IPS-20b (cell line): ENCODE data around the gene NTNG1.
A peak's percentile ranks its signal among the peaks of the same experiment; 100 is the strongest.

Experiments
- H3K27ac ChIP-seq: one replicate; pipeline ENCODE4 v1.5.1; 2013; ENCODE audit warnings: low read length
- H3K27me3 ChIP-seq: 2 replicates; pipeline ENCODE4 v1.6.1; 2013; ENCODE audit warnings: mild to moderate bottlenecking, low read length, inconsistent platforms; ENCODE audit not compliant: insufficient read depth
- H3K36me3 ChIP-seq: 2 replicates; pipeline ENCODE4 v1.6.1; 2013; ENCODE audit warnings: low read depth, mild to moderate bottlenecking, inconsistent platforms, low read length, moderate library complexity; ENCODE audit not compliant: insufficient read depth
- H3K4me1 ChIP-seq: 2 replicates; pipeline ENCODE4 v1.6.1; 2013; ENCODE audit warnings: mild to moderate bottlenecking, control low read depth, inconsistent platforms, low read length, moderate library complexity; ENCODE audit not compliant: insufficient read depth
- H3K4me3 ChIP-seq: 2 replicates; pipeline ENCODE4 v1.5.1; 2013; ENCODE audit warnings: mild to moderate bottlenecking, low read length, inconsistent platforms
- H3K9ac ChIP-seq: 2 replicates; pipeline ENCODE4 v1.6.1; 2013; ENCODE audit warnings: low read depth, mild to moderate bottlenecking, inconsistent platforms, low read length, moderate library complexity
- H3K9me3 ChIP-seq: 2 replicates; pipeline ENCODE4 v1.6.1; 2013; ENCODE audit warnings: mild to moderate bottlenecking, low read depth, low read length, inconsistent platforms; ENCODE audit not compliant: insufficient read depth

NTNG1 gene

GRCh38 chr1:107124694-107125093, 16.1 kb upstream of the NTNG1 start:
- Histone ChIP-seq H3K4me3 (no peak overlapping the region), H3K27me3 (no peaks in the 10 kb centered on the region), H3K27ac (no peak overlapping the region), H3K9ac (no peak overlapping the region), H3K9me3 (no peaks in the 10 kb centered on the region), H3K4me1 (no peaks in the 10 kb centered on the region), H3K36me3 (no peaks in the 10 kb centered on the region)

- H3K4me3 ChIP-seq, result no peak overlapping the region
- no peaks in the 10 kb centered on the region for H3K36me3 ChIP-seq
- H3K4me1 ChIP-seq, result no peaks in the 10 kb centered on the region
- no peaks in the 10 kb centered on the region for H3K9me3 ChIP-seq
- no peaks in the 10 kb centered on the region for H3K27me3 ChIP-seq
- no peak overlapping the region for H3K9ac ChIP-seq
- H3K27ac ChIP-seq, result no peak overlapping the region
These were observed 8.6 kb upstream of the NTNG1 start for GRCh38 chr1:107132195-107132594.

- H3K27me3 ChIP-seq, result no peaks in the 10 kb centered on the region
- H3K9me3 ChIP-seq, result no peaks in the 10 kb centered on the region
- no peak overlapping the region for H3K27ac ChIP-seq
- H3K4me1 ChIP-seq, result no peaks in the 10 kb centered on the region
- no peak overlapping the region for H3K9ac ChIP-seq
- no peaks in the 10 kb centered on the region for H3K36me3 ChIP-seq
- H3K4me3 ChIP-seq, result no peak overlapping the region
These were observed 8.1 kb upstream of the NTNG1 start for GRCh38 chr1:107132780-107133179.

GRCh38 chr1:107135463-107135862, 5.4 kb upstream of the NTNG1 start:
- no peak overlapping the region for H3K4me3 ChIP-seq
- no peaks in the 10 kb centered on the region for H3K9me3 ChIP-seq
- H3K27me3 ChIP-seq, result peaks cover 20% of the 10 kb centered on the region
- no peaks in the 10 kb centered on the region for H3K36me3 ChIP-seq
- no peak overlapping the region for H3K27ac ChIP-seq
- H3K4me1 ChIP-seq, result peaks cover 7% of the 10 kb centered on the region; the same call in 1 of the 2 replicates
- no peak overlapping the region for H3K9ac ChIP-seq

GRCh38 chr1:107138166-107138565, 2.7 kb upstream of the NTNG1 start:
- H3K27me3 ChIP-seq, result peaks cover 25% of the 10 kb centered on the region
- H3K27ac ChIP-seq, result no peak overlapping the region
- no peak overlapping the region for H3K9ac ChIP-seq
- H3K9me3 ChIP-seq, result no peaks in the 10 kb centered on the region
- H3K4me3 ChIP-seq, result no peak overlapping the region
- no peaks in the 10 kb centered on the region for H3K36me3 ChIP-seq
- H3K4me1 ChIP-seq, result peaks cover 11% of the 10 kb centered on the region; the same call in 1 of the 2 replicates

GRCh38 chr1:107138767-107139445, 1.9 kb upstream of the NTNG1 start:
- H3K27ac ChIP-seq, result no peak overlapping the region
- H3K9me3 ChIP-seq, result no peaks in the 10 kb centered on the region
- H3K4me1 ChIP-seq, result peaks cover 11% of the 10 kb centered on the region; the same call in 1 of the 2 replicates
- peaks cover 25% of the 10 kb centered on the region for H3K27me3 ChIP-seq
- peak overlapping the region; percentile 85 for H3K4me3 ChIP-seq
- H3K9ac ChIP-seq, result 0 out of 2 replicates have a peak overlapping the region, but pooled peaks have one; percentile 63
- no peaks in the 10 kb centered on the region for H3K36me3 ChIP-seq

GRCh38 chr1:107139833-107140702, 771 bp upstream of the NTNG1 start:
- Histone ChIP-seq H3K27ac (no peak overlapping the region), H3K27me3 (peaks cover 25% of the 10 kb centered on the region), H3K36me3 (no peaks in the 10 kb centered on the region), H3K9ac (peak overlapping the region; percentile 63; the same call in 1 of the 2 replicates), H3K9me3 (no peaks in the 10 kb centered on the region), H3K4me1 (peaks cover 11% of the 10 kb centered on the region; the same call in 1 of the 2 replicates), H3K4me3 (peak overlapping the region; percentile 85)

GRCh38 chr1:107141491-107142126, 770 bp downstream of the NTNG1 start:
- no peaks in the 10 kb centered on the region for H3K36me3 ChIP-seq
- H3K9me3 ChIP-seq, result no peaks in the 10 kb centered on the region
- no peak overlapping the region for H3K27ac ChIP-seq
- peaks cover 11% of the 10 kb centered on the region; the same call in 1 of the 2 replicates for H3K4me1 ChIP-seq
- no peak overlapping the region for H3K9ac ChIP-seq
- H3K4me3 ChIP-seq, result peak overlapping the region; percentile 81
- H3K27me3 ChIP-seq, result peaks cover 25% of the 10 kb centered on the region

GRCh38 chr1:107142140-107142542, 1.3 kb downstream of the NTNG1 start:
- Histone ChIP-seq H3K4me1 (peaks cover 11% of the 10 kb centered on the region; the same call in 1 of the 2 replicates), H3K4me3 (peak overlapping the region; percentile 81), H3K9ac (no peak overlapping the region), H3K36me3 (no peaks in the 10 kb centered on the region), H3K9me3 (no peaks in the 10 kb centered on the region), H3K27ac (no peak overlapping the region), H3K27me3 (peaks cover 25% of the 10 kb centered on the region)

GRCh38 chr1:107142666-107143065, 1.8 kb downstream of the NTNG1 start:
- H3K27me3 ChIP-seq, result peaks cover 25% of the 10 kb centered on the region
- H3K9me3 ChIP-seq, result no peaks in the 10 kb centered on the region
- H3K36me3 ChIP-seq, result no peaks in the 10 kb centered on the region
- no peak overlapping the region for H3K9ac ChIP-seq
- no peak overlapping the region for H3K4me3 ChIP-seq
- no peak overlapping the region for H3K27ac ChIP-seq
- peaks cover 11% of the 10 kb centered on the region; the same call in 1 of the 2 replicates for H3K4me1 ChIP-seq

GRCh38 chr1:107145637-107146036, 4.8 kb downstream of the NTNG1 start:
- H3K4me1 ChIP-seq, result peaks cover 3% of the 10 kb centered on the region; the same call in 1 of the 2 replicates
- peaks cover 3% of the 10 kb centered on the region; the same call in 1 of the 2 replicates for H3K27me3 ChIP-seq
- no peaks in the 10 kb centered on the region for H3K9me3 ChIP-seq
- H3K4me3 ChIP-seq, result no peak overlapping the region
- H3K27ac ChIP-seq, result no peak overlapping the region
- H3K9ac ChIP-seq, result no peak overlapping the region
- no peaks in the 10 kb centered on the region for H3K36me3 ChIP-seq
